Panc1 (cell line): ENCODE measurements around the gene RPL12.

Experiments used
- POLR2AphosphoS5 ChIP-seq: IDR thresholded peaks from 2 replicates; pipeline ENCODE4 v1.6.1; 2012; ENCODE audit warnings: mild to moderate bottlenecking, low read depth, low read length, moderate library complexity
- SIN3A ChIP-seq: IDR thresholded peaks from 2 replicates; pipeline ENCODE4 v1.6.1; 2012; ENCODE audit warnings: low read depth, mild to moderate bottlenecking, low read length, moderate library complexity, borderline replicate concordance; ENCODE audit not compliant: insufficient read depth
- TCF7L2 ChIP-seq: IDR thresholded peaks from 2 replicates; pipeline ENCODE4 v1.6.1; 2011; ENCODE audit warnings: mild to moderate bottlenecking, low read depth, low read length, inconsistent platforms
- TF ChIP-seq, protein P1 (sequence below): fragments of 450-650 bp; IDR thresholded peaks from 2 replicates; pipeline ENCODE4 v1.5.1; 2017; ENCODE audit warnings: mild to moderate bottlenecking

DNA sequence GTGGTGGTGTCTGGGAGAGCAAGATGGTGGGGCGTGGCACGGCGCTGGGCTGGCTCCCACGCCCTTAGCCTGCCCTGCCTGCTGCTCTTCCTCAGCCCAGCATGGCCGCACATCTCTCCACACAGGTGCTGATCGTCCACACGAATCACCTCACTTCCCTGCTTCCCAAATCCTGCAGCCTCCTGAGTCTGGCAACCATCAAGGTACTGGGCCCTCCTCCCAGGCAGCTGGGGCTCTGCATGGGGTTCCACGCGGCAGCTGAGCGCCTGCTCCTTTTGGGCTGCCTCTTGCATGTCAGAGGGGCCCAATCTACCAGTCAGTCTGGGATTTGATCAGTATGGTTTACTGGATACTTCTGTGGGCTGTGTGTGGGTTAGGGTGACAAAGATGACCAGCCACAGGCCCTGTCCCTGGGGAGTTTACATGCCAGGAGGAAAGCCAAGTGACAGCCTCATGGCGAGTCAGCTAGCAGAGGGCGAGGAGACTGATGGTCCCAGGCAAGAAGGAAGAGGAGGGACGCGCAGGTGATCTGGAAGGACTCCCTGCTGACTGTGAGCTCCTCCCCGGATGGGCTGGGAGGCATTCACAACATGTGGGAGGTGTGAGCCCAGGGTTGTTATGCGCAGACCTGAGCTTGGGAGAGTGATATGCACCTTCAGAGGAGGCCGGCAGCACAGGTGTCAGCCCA is 6.1 kb upstream of the RPL12 start:
- TF ChIP-seq, protein P1, sequence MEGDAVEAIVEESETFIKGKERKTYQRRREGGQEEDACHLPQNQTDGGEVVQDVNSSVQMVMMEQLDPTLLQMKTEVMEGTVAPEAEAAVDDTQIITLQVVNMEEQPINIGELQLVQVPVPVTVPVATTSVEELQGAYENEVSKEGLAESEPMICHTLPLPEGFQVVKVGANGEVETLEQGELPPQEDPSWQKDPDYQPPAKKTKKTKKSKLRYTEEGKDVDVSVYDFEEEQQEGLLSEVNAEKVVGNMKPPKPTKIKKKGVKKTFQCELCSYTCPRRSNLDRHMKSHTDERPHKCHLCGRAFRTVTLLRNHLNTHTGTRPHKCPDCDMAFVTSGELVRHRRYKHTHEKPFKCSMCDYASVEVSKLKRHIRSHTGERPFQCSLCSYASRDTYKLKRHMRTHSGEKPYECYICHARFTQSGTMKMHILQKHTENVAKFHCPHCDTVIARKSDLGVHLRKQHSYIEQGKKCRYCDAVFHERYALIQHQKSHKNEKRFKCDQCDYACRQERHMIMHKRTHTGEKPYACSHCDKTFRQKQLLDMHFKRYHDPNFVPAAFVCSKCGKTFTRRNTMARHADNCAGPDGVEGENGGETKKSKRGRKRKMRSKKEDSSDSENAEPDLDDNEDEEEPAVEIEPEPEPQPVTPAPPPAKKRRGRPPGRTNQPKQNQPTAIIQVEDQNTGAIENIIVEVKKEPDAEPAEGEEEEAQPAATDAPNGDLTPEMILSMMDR: no peak
- TF ChIP-seq SIN3A: no peak
- TF ChIP-seq TCF7L2: no peak
- TF ChIP-seq POLR2AphosphoS5: no peak
